ENCODE measurements around the gene ZIM2.

Gene ZIM2

GRCh38 chr19:56811480-56811879, 29.0 kb downstream of the ZIM2 start:
- H3K4me1 Mint-ChIP-seq, result no peaks in the 10 kb centered on the region
- H3K9me3 Mint-ChIP-seq, result peaks cover 72% of the 10 kb centered on the region
- H3K4me3 Mint-ChIP-seq, result no peak overlapping the region
- no peaks in the 10 kb centered on the region for H3K27me3 Mint-ChIP-seq (ENCODE audit: low read depth)
- TF ChIP-seq, protein P1, sequence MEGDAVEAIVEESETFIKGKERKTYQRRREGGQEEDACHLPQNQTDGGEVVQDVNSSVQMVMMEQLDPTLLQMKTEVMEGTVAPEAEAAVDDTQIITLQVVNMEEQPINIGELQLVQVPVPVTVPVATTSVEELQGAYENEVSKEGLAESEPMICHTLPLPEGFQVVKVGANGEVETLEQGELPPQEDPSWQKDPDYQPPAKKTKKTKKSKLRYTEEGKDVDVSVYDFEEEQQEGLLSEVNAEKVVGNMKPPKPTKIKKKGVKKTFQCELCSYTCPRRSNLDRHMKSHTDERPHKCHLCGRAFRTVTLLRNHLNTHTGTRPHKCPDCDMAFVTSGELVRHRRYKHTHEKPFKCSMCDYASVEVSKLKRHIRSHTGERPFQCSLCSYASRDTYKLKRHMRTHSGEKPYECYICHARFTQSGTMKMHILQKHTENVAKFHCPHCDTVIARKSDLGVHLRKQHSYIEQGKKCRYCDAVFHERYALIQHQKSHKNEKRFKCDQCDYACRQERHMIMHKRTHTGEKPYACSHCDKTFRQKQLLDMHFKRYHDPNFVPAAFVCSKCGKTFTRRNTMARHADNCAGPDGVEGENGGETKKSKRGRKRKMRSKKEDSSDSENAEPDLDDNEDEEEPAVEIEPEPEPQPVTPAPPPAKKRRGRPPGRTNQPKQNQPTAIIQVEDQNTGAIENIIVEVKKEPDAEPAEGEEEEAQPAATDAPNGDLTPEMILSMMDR (IDR thresholded peaks at IDR 0.05; ENCODE audit: unreplicated experiment in 3 of 3), result no peak
- no peak overlapping the region for H3K27ac Mint-ChIP-seq
- H3K36me3 Mint-ChIP-seq (ENCODE audit: low read depth), result peaks cover under 1% of the 10 kb centered on the region

- TF ChIP-seq, protein P1 (IDR thresholded peaks at IDR 0.05; ENCODE audit: unreplicated experiment in 3 of 3), result no peak
- Mint-ChIP-seq H3K27me3 (ENCODE audit: low read depth) (no peaks in the 10 kb centered on the region), H3K36me3 (ENCODE audit: low read depth) (no peaks in the 10 kb centered on the region), H3K9me3 (peaks cover 72% of the 10 kb centered on the region), H3K27ac (no peak overlapping the region), H3K4me1 (no peaks in the 10 kb centered on the region), H3K4me3 (no peak overlapping the region)
Observed at GRCh38 chr19:56810260-56810659, 30.3 kb downstream of the ZIM2 start.

DNA sequence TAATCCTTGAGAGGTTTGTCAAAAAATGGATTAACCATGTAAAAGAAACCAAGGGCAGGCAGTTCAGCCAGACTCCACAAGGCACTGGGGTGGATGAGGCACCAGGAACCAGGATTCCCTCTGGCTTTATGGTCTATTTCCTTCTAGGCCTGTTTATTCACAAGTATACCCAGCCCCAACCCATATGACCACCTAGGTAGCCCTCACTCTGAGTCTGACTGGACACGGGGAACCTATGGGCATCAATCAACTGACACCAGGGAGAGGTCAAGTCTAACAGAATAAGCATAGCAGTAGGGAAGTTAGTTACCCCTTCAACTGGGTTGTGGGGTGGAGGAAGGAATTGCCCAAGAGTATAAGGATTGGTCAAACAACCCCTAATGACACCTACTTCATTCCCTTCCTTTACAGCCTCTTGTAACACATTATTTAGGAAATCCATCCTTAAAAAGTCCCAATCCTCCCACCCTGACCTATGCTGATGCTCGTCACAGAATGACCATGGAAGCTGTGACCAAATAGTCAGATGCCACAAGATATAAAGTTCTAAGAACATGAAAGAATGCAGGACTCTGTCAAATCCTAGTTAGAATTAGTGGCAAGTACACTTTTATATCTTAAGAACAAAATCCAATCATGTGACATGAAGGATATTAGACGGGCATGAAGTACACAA, 31.7 kb downstream of the ZIM2 start:
- Mint-ChIP-seq H3K36me3 (ENCODE audit: low read depth) (no peaks in the 10 kb centered on the region), H3K4me1 (no peaks in the 10 kb centered on the region), H3K27me3 (ENCODE audit: low read depth) (no peaks in the 10 kb centered on the region), H3K9me3 (peaks cover 67% of the 10 kb centered on the region), H3K27ac (no peak overlapping the region), H3K4me3 (no peak overlapping the region)
- TF ChIP-seq, protein P1 (IDR thresholded peaks at IDR 0.05; ENCODE audit: unreplicated experiment in 3 of 3), result no peak

DNA sequence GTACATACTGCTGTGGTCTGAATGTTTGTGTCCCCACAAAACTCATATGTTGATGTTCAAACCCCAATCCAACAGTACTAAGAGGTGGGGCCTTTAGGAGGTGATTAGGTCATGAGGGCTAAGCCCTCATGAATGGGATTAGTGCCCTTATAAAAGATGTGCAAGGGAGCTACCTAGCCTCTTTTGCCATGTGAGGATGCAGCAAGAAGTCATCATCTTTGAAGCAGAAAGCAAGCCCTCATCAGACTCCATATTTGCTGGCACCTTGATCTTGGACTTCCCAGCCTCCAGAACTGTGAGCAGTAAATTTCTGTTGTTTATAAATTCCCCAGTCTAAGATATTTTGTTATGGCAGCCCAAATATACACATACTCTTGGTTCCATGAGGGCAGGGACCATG, 33.9 kb downstream of the ZIM2 start:
- Mint-ChIP-seq H3K27ac (no peak overlapping the region), H3K27me3 (ENCODE audit: low read depth) (no peaks in the 10 kb centered on the region), H3K4me3 (no peak overlapping the region), H3K9me3 (peaks cover 63% of the 10 kb centered on the region), H3K4me1 (no peaks in the 10 kb centered on the region), H3K36me3 (ENCODE audit: low read depth) (no peaks in the 10 kb centered on the region)
- TF ChIP-seq, protein P1 (IDR thresholded peaks at IDR 0.05; ENCODE audit: unreplicated experiment in 3 of 3), result no peak

DNA sequence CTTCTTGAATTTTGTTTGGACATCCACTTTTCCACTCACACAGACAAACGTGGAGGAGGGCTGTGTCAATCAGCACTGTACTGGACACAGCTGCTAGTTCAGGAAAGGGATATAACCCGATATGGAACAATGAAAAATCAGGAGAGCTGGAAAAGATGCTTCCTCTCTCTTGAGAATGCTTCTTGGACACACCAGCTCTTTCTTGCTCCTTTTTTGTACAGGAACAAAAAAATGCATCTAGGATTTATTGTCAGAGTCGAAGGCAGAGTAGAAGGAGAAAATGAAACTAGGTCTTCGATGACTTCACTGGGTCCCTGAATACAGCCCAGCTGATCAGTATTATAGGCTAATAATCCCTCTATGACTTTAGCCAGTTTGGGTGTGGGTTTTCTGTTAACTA, 62.2 kb downstream of the ZIM2 start:
- Mint-ChIP-seq H3K4me3 (no peak overlapping the region), H3K4me1 (no peaks in the 10 kb centered on the region), H3K27me3 (ENCODE audit: low read depth) (no peaks in the 10 kb centered on the region), H3K9me3 (peaks cover 65% of the 10 kb centered on the region), H3K27ac (no peak overlapping the region), H3K36me3 (ENCODE audit: low read depth) (no peaks in the 10 kb centered on the region)
- TF ChIP-seq, protein P1 (IDR thresholded peaks at IDR 0.05; ENCODE audit: unreplicated experiment in 3 of 3), result no peak

DNA sequence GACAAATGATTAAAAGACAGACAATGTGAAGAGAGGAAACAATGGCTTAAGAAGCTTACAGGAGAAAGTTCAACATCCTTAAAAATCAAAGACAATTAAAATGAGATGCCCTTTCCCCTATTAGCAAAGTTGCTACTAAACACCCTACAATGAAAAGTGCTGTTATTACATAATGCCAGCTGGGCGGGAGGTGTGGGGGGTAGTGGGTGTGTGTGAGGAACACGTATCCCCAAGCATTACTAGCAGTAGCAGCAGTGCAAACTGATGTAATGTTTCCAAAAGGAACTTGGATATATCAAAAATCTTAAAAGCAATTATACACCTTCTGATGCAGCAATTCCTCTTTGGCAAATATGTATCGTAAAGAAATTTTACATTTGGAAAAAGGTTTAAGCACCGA, 70.9 kb downstream of the ZIM2 start:
- Mint-ChIP-seq H3K36me3 (ENCODE audit: low read depth) (peaks cover 5% of the 10 kb centered on the region), H3K9me3 (peaks cover 37% of the 10 kb centered on the region), H3K27ac (no peak overlapping the region), H3K4me3 (no peak overlapping the region), H3K27me3 (ENCODE audit: low read depth) (peaks cover 4% of the 10 kb centered on the region), H3K4me1 (no peaks in the 10 kb centered on the region)
- TF ChIP-seq, protein P1 (IDR thresholded peaks at IDR 0.05; ENCODE audit: unreplicated experiment in 3 of 3), result no peak

All from nephron (organoid).